Heart left ventricle (tissue), 13 donors: ENCODE measurements around the gene THBD.

Source experiments
- CTCF ChIP-seq, 12 donors: fragments of 200-600 bp; sonication (generic) in 4 of 12; IDR thresholded peaks; one replicate each; pipeline versions ENCODE4 v1.5.0 to v1.8.0; 2018 to 2022; ENCODE audit warnings: antibody characterized with exemption in 12 of 12, mild to moderate bottlenecking in 5 of 12
- POLR2A ChIP-seq, 2 donors: fragments of 450-650 bp; IDR thresholded peaks; one replicate each; pipeline ENCODE4 v1.6.1; 2017; ENCODE audit warnings: antibody characterized with exemption in 2 of 2, mild to moderate bottlenecking in 2 of 2, moderate library complexity in 2 of 2
- donor health status: ischemic (EF 13 %, LVEDD 7.1; RV severe dilation, severe dysfunction).
- donor health status: DM: no; HTN: yes; CAD: no.
- donor health status: DM: no; HTN: no; CAD: no.
- donor health status: ischemic (EF 25% LVEDD 6.9; RV normal size, moderate dysfunction).
- donor health status: ischemic (EF 25% LVEDD 5.7; RV mildly dilated, moderate dysfunction).
- donor health status: ischemic (EF 35%, LVEDD 5.7; RV mildly dilated, moderate dysfunction).
- donor health status: nonischemic (EF 11% LVEDD 7.7; RV severe dilation, severe dysfunction).
- donor health status: DM: yes; HTN: yes; CAD: no.
- donor health status: PGD.
- donor health status: ischemic (EF 29% LVEDD 5.4; RV normal size, mild dysfunction).
- donor health status: nonischemic (EF 23%, LVEDD 6.1; RV moderate dilation, normal function).

- no peak for TF ChIP-seq CTCF (IDR thresholded peaks at IDR 0.05)
- TF ChIP-seq POLR2A (IDR thresholded peaks at IDR 0.05), result no peak
Measured at GRCh38 chr20:23013429-23013828, 36.0 kb downstream of the THBD start.
